HCT116 (cell line): ENCODE measurements around the gene TMPRSS11A.

Experiments used
- CBX3 ChIP-seq: IDR thresholded peaks from 2 replicates; pipeline ENCODE4 v1.6.1; 2012; ENCODE audit warnings: low read depth
- CEBPB ChIP-seq: IDR thresholded peaks from 2 replicates; pipeline ENCODE4 v1.6.1; 2012; ENCODE audit warnings: low read depth
- CTCF ChIP-seq, 3 experiments: fragments of 200-600 bp in 1 of 3; sonication (generic) in 1 of 3; IDR thresholded peaks in 2 of 3; conservative IDR thresholded peaks in 1 of 3; 2 replicates each; pipeline ENCODE4 v1.5.1; 2012 to 2017; ENCODE audit warnings: low read depth in 2 of 3, low read length in 2 of 3, antibody characterized with exemption in 1 of 3, borderline replicate concordance in 1 of 3, control low read depth in 1 of 3, mild to moderate bottlenecking in 1 of 3, mixed read lengths in 1 of 3, mixed run types in 1 of 3, moderate library complexity in 1 of 3; ENCODE audit not compliant: insufficient read depth in 1 of 3
- EGR1 ChIP-seq: IDR thresholded peaks from 2 replicates; pipeline ENCODE4 v1.6.1; 2012; ENCODE audit warnings: low read depth
- ELF1 ChIP-seq: IDR thresholded peaks from 2 replicates; pipeline ENCODE4 v1.6.1; 2012; ENCODE audit warnings: low read depth, borderline replicate concordance
- EZH2 ChIP-seq: fragments of 200-600 bp; sonication (generic); IDR thresholded peaks from 2 replicates; pipeline ENCODE4 v1.6.1; 2017; ENCODE audit warnings: antibody characterized with exemption, mixed run types
- FOSL1 ChIP-seq: IDR thresholded peaks from 2 replicates; pipeline ENCODE4 v1.6.1; 2012; ENCODE audit warnings: low read depth
- MAX ChIP-seq: IDR thresholded peaks from 2 replicates; pipeline ENCODE4 v1.6.1; 2012
- POLR2A ChIP-seq: IDR thresholded peaks from 2 replicates; pipeline ENCODE4 v1.7.0; 2011; ENCODE audit warnings: borderline replicate concordance; ENCODE audit not compliant: insufficient read depth, insufficient read length; ENCODE audit errors: extremely low read depth
- POLR2AphosphoS5 ChIP-seq: IDR thresholded peaks from 2 replicates; pipeline ENCODE4 v1.6.1; 2011; ENCODE audit warnings: mild to moderate bottlenecking, low read depth, low read length, moderate library complexity
- RAD21 ChIP-seq: IDR thresholded peaks from 2 replicates; pipeline ENCODE4 v1.6.1; 2012; ENCODE audit warnings: low read depth, mild to moderate bottlenecking
- ZBTB33 ChIP-seq: IDR thresholded peaks from 2 replicates; pipeline ENCODE4 v1.6.1; 2011; ENCODE audit warnings: mild to moderate bottlenecking, low read length, moderate library complexity; ENCODE audit not compliant: insufficient replicate concordance; ENCODE audit errors: extremely low read depth
- ZFX ChIP-seq: fragments of 450-650 bp; IDR thresholded peaks from 2 replicates; pipeline ENCODE4 v1.6.1; 2017

GRCh38 chr4:67880866-67881610, 82.3 kb downstream of the TMPRSS11A start:
- TF ChIP-seq CTCF (IDR thresholded peaks at IDR 0.05 in 2 of 3, conservative IDR thresholded peaks at IDR 0.05 in 1 of 3; ENCODE audit: borderline replicate concordance in 1 of 3, insufficient read depth in 1 of 3, low read depth in 2 of 3, low read length in 2 of 3) (no peak), MAX (no peak), ZFX (no peak), CEBPB (no peak), EZH2 (no peak), RAD21 (no peak), ZBTB33 (no peak), FOSL1 (no peak), ELF1 (no peak), POLR2AphosphoS5 (no peak), POLR2A (no peak), EGR1 (no peak), CBX3 (no peak)
